ENCODE results near the gene OAF. TPM values are rescaled to one million over a fixed set of nuclear protein-coding genes. Genes with fewer than 3 reads are reported as not detected.

OAF gene
- total and polyA plus RNA-seq, 2 of the 8 experiments (the other 6 are each of a cell fraction or from before 2014, with no cell fraction given), result 1.3 to 1.5 TPM

DNA sequence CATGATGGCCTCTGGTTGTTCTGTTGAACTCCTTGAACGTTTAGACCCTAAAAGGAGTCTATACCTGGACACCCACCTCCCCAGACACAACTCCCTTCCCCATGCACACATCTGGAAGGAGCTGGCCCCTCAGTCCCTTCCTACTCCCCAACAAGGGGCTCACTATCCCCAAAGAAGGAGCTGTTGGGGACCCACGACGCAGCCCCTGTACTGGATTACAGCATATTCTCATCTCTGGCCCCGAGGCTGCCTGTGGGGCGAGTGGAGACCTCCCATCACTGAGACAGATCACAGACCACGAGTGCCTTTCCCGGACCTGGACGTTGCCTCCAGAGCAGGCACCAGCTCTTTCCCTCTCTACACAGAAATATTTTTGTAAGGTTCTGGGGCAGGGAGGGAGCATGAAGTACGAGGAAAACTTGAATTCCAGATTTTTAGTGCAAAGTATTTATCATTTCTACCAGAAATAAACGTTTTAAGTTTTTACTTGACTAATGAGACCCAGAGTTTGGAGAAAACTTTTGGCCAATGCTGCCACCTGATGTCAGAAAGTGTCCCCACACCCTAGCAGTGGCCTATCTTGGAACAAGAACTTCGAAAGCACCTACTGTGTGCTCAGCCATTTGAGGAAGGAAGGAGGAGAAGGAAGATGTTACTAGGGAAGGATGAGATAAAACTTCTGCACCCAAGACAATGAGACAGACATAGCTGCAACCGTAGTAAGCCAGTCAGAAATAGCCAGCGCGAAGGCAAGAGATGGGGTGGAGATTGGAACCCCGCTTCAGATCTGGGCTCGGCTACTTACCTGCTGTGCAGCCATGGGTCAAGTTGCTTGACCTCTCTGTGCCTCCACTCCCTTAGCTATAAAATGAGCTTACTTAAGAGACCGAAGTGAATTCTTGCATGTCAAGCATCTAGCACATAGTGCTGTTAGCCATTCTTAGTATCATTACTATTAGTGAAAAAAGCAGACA is 18.9 kb downstream of the OAF start:
- H3K4me2 ChIP-seq (ENCODE audit: insufficient read depth in 1 of 2, low read depth in 2 of 2, low read length in 2 of 2), result no peak overlapping the region
- H3K9ac ChIP-seq (replicated peaks in 1 of 4; ENCODE audit: extremely low read depth in 1 of 4, low read depth in 3 of 4, low read length in 3 of 4), result no peak overlapping the region
- H3K9me3 ChIP-seq (ENCODE audit: insufficient read depth in 2 of 2, low read depth in 1 of 2, low read length in 1 of 2), result no peaks in the 10 kb centered on the region
- DNase-seq (ENCODE audit: low read depth in 1 of 2, low spot score in 2 of 2) (no peak), FAIRE-seq (peak; percentile 92)
- H2BK15ac ChIP-seq (ENCODE audit: low read length), result no peak overlapping the region
- H4K91ac ChIP-seq (replicated peaks; ENCODE audit: insufficient read length, low read length), result no peak overlapping the region
- POLR2A ChIA-PET (ENCODE audit: partially characterized antibody), result interaction anchor here (1.2 to 1.6 kb wide), 2 partner anchors 59 to 61 kb away, joined by 3 to 4 read pairs; no protein-coding TSS in a partner anchor
- H2BK5ac ChIP-seq (ENCODE audit: low read depth, low read length), result no peak overlapping the region
- no peak overlapping the region for H3K18ac ChIP-seq (ENCODE audit: extremely low read depth, low read length)
- H3K79me2 ChIP-seq (ENCODE audit: control insufficient read depth in 1 of 2, insufficient read depth in 2 of 2, low read length in 2 of 2), result no peaks in the 10 kb centered on the region
- TF ChIP-seq CTCF (IDR thresholded peaks at IDR 0.05; ENCODE audit: control extremely low read depth in 1 of 3, insufficient read depth in 1 of 3, low read depth in 1 of 3, low read length in 3 of 3), result peak; percentile 39 to 74 (median 70)
- no peak for TF ChIP-seq SIX5 (IDR thresholded peaks at IDR 0.05; ENCODE audit: low read depth, low read length)
- TF ChIP-seq KDM1A (IDR thresholded peaks at IDR 0.05; ENCODE audit: borderline replicate concordance, low read length), result peak; percentile 90; the same call in 1 of the 2 replicates
- peak; percentile 86 for TF ChIP-seq RAD21 (IDR thresholded peaks at IDR 0.05 in 1 of 2, conservative IDR thresholded peaks at IDR 0.05 in 1 of 2; ENCODE audit: low read depth in 2 of 2, low read length in 2 of 2)
- CTCF ChIA-PET (ENCODE audit: partially characterized antibody), result interaction anchor here (0.6 to 41.2 kb wide), 51 partner anchors 8 to 899 kb away, joined by 3 to 1412 read pairs (median 4); partner anchors contain the start of genes OAF and POU2F3
- 0 out of 7 replicates have a peak, but pooled peaks cover 0 to 3% (median 0%) of the 10 kb centered on the region in 4 experiments for H3K27me3 ChIP-seq (replicated peaks in 1 of 4; ENCODE audit: control insufficient read depth in 3 of 4, extremely low read depth in 1 of 4, insufficient read depth in 3 of 4, low read length in 3 of 4)
- H3K36me3 ChIP-seq (ENCODE audit: control insufficient read depth in 2 of 4, insufficient read depth in 4 of 4, low read length in 3 of 4), result no peaks in the 10 kb centered on the region
- peak overlapping the region; percentile 27; the same call in 1 of the 2 replicates for H2BK20ac ChIP-seq (ENCODE audit: low read length)
- WGBS, 2 experiments (ENCODE audit: extremely low coverage in 1 of 2, insufficient coverage in 1 of 2, insufficient read length in 1 of 2, insufficient replicate concordance in 2 of 2, low coverage in 1 of 2, low lambda C conversion rate in 2 of 2, missing lambda C conversion rate in 1 of 2), result 65% methylated on average over 17 of the region's 17 CpGs; no CpG with 5 or more reads in 1 of the 2 experiments
- H3K4me1 ChIP-seq (replicated peaks in 1 of 4; ENCODE audit: control insufficient read depth in 3 of 4, insufficient read depth in 4 of 4, low read length in 3 of 4), result peaks cover 0 to 3% (median under 1%) of the 10 kb centered on the region in 4 experiments; a peak in 3 of 7 replicates
- no peaks in the 10 kb centered on the region for H4K20me1 ChIP-seq (replicated peaks in 1 of 2; ENCODE audit: control insufficient read depth in 1 of 2, insufficient read depth in 2 of 2, low read length in 2 of 2)
- no peak overlapping the region for H3K4me3 ChIP-seq (ENCODE audit: extremely low read depth in 1 of 4, insufficient read depth in 2 of 4, low read depth in 3 of 4, low read length in 4 of 4)
- H4K5ac ChIP-seq (ENCODE audit: insufficient read length, low read depth, low read length), result no peak overlapping the region
- no peaks in the 10 kb centered on the region for H3K23me2 ChIP-seq (ENCODE audit: low read depth, low read length)
- H3K56ac ChIP-seq (replicated peaks; ENCODE audit: insufficient read length, low read depth, low read length), result no peak overlapping the region
- H4K8ac ChIP-seq (ENCODE audit: extremely low read depth, insufficient read depth, low read length), result no peak overlapping the region
- H3K79me1 ChIP-seq (ENCODE audit: low read depth, low read length), result no peaks in the 10 kb centered on the region
- no peak overlapping the region for H3K4ac ChIP-seq (replicated peaks; ENCODE audit: insufficient read length, low read depth, low read length)
- H3K23ac ChIP-seq (ENCODE audit: insufficient read length), result no peak overlapping the region
- H2AK5ac ChIP-seq (ENCODE audit: low read depth, low read length), result no peak overlapping the region
- H3K14ac ChIP-seq (ENCODE audit: insufficient read length), result no peak overlapping the region
- H3K27ac ChIP-seq (ENCODE audit: low read depth, low read length), result no peak overlapping the region
- H2AFZ ChIP-seq (ENCODE audit: low read length), result no peak overlapping the region
- no peak overlapping the region for H2BK120ac ChIP-seq (replicated peaks; ENCODE audit: low read depth, low read length)
- no peak overlapping the region for H2BK12ac ChIP-seq (ENCODE audit: low read depth, low read length)

Measured in H1 (cell line).